H54 (cell line): Measurements from ENCODE around the gene ACOXL.
"Not testable (repeated sequence)": the region's sequence is repeated elsewhere in the genome, so short reads cannot be mapped to it uniquely, and the experiment has no call there.

ENCODE experiments used
- DNase-seq: peaks from one replicate; pipeline ENCODE4 v3.0.0; 2011; ENCODE audit warnings: low spot score, mixed read lengths; ENCODE audit not compliant: insufficient read length
- FAIRE-seq: peaks from 3 replicates; lab custom pipeline; 2011; peaks lifted over from hg19 to GRCh38; lab: Jason Lieb, UNC
- POLR2A ChIP-seq: IDR thresholded peaks from 2 replicates; pipeline ENCODE4 v1.6.1; 2011; ENCODE audit warnings: low read depth, mild to moderate bottlenecking, low read length

ACOXL gene

GRCh38 chr2:110732422-110733413, at the start of gene ACOXL:
ACOXL (plus strand) TSS chr2:110732573; CDS start chr2:110768390, 35,817 bp downstream.
- no peak for TF ChIP-seq POLR2A
- FAIRE-seq (no peak), DNase-seq (no peak)

- DNase-seq (no peak), FAIRE-seq (no peak)
- TF ChIP-seq POLR2A = no peak
Measured at GRCh38 chr2:110682872-110683271, 49.5 kb upstream of the ACOXL start.

GRCh38 chr2:110687775-110688484, 44.4 kb upstream of the ACOXL start:
- FAIRE-seq = not testable (repeated sequence)

DNA sequence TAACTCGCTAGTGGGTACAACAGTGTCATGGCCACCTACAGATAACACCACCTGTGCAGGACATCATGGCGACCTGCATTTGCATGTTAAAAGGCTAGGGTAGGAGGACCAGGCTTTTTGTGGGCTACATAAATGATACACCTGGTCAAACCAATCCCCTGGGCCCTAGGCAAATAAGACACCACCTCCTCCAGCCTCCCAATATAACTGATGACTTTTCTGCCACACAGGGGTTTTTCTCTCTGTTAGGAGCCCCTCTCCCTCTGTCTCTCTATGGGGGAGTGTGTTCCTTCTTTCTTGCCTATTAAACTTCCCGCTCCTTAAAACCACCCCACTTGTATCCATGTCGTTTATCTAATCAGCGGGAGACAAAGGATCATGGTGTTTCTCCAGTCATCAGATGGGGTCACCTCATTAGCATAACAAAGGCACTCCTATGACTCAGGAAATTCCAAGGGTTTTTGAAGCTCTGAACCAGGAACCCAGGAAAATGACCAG, 43.7 kb upstream of the ACOXL start:
- no peak for DNase-seq
- FAIRE-seq = no peak
- no peak for TF ChIP-seq POLR2A

More at GRCh38 chr2:110687775-110688484, 44.4 kb upstream of the ACOXL start:
- not testable (repeated sequence) for DNase-seq

DNA sequence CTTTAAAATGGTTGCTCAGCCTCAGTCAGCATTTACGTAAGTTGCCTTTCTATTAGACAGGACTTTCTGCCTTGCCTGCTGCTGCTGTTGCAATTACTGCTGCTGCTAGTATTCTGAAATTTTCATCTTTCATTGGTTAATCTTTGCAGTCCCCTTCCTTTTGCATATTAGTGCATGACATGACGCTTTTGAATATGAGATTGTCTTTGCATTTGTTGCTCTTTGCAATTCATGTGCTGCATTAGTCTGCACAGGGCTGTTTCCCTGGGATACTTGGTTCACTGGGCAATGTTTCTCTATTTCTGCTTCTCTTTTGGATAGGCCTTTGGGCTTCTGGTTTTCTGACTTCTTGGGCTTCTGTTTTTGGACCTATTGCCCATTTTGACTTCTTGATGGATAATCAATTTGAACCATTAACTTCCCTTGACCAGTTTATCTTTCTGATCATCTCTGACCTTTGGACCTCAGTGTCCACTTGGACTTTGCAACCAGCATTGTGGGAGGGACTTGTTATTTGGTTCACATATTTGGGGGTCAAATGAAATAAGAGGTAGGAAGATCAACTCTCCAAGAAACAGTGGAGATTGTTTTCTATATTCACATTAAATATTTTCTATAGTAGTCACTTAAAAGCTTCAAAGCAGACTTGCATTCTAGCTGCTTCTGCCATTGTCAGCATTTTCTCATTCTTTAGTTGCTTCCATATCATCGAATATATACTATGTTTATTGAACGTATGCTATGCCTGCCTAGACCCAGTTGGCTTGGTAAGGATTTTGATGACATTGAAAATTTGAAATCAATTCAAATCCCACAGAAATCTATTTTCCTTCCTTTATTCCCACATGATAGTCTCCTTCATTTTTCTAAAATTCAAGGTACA, 42.0 kb upstream of the ACOXL start:
- FAIRE-seq (no peak), DNase-seq (no peak)
- no peak for TF ChIP-seq POLR2A

GRCh38 chr2:110691612-110692258, 40.6 kb upstream of the ACOXL start:
- no peak for TF ChIP-seq POLR2A
- FAIRE-seq = no peak
- no peak for DNase-seq

DNA sequence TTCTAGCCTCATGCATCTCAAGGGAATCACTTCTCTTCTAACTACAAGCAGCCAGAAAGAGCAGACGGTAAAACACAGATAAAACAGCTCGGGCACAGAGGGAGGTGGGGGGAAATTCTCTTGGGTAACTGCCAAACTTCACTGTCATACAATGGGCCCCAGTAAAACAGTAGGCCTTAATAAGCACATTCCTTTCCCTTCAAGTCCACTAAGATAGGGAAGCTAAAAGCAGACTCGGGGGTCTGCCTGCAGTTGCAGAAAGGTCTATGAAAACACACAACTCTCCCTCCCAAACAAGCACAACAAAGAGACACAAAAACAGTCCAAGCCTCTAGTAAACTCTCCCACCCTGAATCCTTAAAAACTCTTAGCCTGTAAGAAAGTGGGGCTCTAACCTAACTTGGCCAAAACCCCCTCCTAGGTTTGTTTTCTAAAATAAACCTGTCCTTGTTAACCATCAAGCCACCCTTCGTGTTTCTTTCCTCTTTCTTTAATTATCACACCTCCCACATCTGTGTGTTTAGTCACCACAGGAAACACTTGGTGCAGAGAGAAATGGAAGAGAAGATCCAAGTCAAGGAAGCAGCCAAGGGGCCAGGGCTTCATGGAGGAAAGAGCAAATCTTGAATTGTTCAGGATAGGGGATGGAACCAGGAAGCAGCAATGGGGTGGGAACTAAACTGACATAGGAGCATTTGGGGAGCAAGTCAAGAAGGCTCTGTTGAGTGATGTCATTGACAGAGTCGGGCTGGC, 37.1 kb upstream of the ACOXL start:
- FAIRE-seq, DNase-seq: not testable (repeated sequence)

- FAIRE-seq, DNase-seq: not testable (repeated sequence)
Measured at GRCh38 chr2:110698253-110698652, 34.1 kb upstream of the ACOXL start.

DNA sequence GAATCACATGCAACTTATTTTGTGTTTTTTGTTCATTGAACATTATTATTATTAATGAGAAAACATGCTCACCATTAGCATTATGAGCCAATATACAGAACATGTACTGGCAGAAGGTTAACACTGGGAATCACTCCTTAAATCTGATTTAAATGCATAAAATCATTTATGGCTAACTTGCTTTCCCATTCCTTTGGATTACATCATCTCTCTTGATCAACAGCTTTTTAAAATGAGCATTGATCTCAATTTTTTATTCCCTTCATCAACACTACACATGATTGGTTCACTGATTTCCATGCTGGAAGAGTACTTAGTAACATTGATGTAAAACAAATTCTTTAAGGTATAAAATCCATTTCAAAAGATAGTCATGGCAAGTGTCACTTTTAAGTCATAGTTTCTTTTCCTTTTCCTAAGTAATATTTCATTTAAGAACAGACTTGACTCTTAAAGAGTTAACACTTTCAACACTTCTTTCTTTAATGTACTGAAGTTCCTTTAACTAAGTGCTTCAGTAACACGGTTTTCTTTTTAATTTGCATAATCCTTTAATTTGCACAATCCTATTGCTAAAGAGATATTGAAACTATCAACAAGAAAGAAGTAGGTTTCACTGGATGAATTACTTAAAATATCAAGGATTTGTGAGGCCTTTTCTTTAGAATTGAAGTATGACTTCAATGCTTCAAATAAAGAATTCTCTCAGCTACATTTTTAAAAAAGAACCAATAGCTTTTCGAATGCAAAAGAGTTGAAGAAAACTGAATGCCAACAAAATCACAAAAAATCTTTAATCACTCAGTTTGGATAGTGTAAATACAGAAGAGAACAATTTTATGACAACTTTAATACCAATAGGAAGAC, 29.6 kb upstream of the ACOXL start:
- no peak for DNase-seq
- TF ChIP-seq POLR2A = no peak
- no peak for FAIRE-seq

GRCh38 chr2:110707386-110707965, 24.9 kb upstream of the ACOXL start:
- FAIRE-seq (peak; percentile 23), DNase-seq (no peak)
- no peak for TF ChIP-seq POLR2A

DNA sequence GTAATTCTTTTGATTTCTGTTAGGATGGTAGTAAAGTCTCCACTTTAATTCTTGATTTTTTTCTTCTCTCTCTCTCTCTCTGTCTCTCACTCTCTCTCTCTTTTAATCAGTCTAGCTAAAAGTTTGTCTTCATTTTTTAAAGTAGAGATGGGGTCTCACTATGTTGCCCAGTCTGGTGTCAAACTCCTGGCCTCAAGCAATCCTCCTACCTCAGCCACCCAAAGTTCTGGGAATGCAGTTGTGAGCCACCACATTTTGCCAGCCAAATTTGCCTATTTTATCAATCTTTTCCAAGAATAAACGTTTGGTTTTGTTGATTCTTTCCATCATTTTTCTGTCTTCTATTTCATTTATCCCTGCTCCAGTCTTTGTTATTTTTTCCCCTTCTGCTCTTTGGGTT, 23.9 kb upstream of the ACOXL start:
- TF ChIP-seq POLR2A = no peak
- FAIRE-seq (no peak), DNase-seq (no peak)

DNA sequence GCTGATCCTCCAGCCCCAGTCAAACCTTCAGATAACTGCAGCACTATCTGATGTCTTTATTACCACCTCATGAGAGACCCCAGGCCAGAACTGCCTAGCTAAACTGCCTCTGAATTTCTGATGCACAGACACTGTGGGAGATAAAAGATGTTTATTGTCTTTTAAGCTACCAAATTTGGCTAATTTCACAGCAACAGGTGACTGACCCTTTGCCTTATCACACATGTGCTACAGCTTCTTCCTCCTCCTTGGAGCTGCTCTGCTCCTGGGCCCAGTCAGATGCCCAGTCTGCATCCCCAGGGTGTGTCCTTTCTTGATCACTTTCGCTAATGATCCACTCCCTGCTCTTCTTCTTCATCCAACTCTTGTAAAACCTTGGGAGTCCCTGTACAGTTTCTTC, 19.6 kb upstream of the ACOXL start:
- FAIRE-seq (no peak), DNase-seq (no peak)
- no peak for TF ChIP-seq POLR2A
